T-helper 2 cell treated with Interferon-gamma antibody and Interleukin-4, amounts not matched to agents 100 ng/mL and 5 ng/mL, for 36 hours (primary cell): ENCODE measurements around the gene MFAP5. TPM values are rescaled to one million over a fixed set of nuclear protein-coding genes. Genes with fewer than 3 reads are reported as not detected.

Experiments
- intact Hi-C: fragments of 100-400 bp; cut with micrococcal nuclease; formaldehyde crosslinking; loops from one replicate; pipeline ENCODE4 v1.15.1; 2023
- total RNA-seq: library from RNA; stranded (reverse); gene quantifications from 2 replicates; pipeline ENCODE4 v1.2.3, GENCODE V29; 2022

MFAP5 gene
- total RNA-seq: not detected in 2 replicates

- intact Hi-C loops: no loop called here
These were observed at the start of gene MFAP5 for GRCh38 chr12:8662593-8662992. MFAP5 (minus strand) TSS chr12:8662826; CDS start chr12:8662104, 722 bp downstream.

- intact Hi-C loops: no loop called here
These were observed 46.7 kb upstream of the MFAP5 start for GRCh38 chr12:8709124-8709830.

GRCh38 chr12:8702159-8702558 is 39.5 kb upstream of the MFAP5 start:
- intact Hi-C loops: no loop called here

- intact Hi-C loops: no loop called here
These were observed 38.5 kb upstream of the MFAP5 start for GRCh38 chr12:8701046-8701660.

- intact Hi-C loops: loop anchor here (2.0 kb wide), 1 partner anchor 325 kb away; no protein-coding TSS in a partner anchor
These were observed 37.1 kb upstream of the MFAP5 start for GRCh38 chr12:8699714-8700113.

- intact Hi-C loops: loop anchor here (2.0 kb wide), 1 partner anchor 326 kb away; no protein-coding TSS in a partner anchor
These were observed 36.3 kb upstream of the MFAP5 start for GRCh38 chr12:8698879-8699278.

- intact Hi-C loops: loop anchor here (2.0 kb wide), 1 partner anchor 327 kb away; no protein-coding TSS in a partner anchor
These were observed 35.7 kb upstream of the MFAP5 start for GRCh38 chr12:8698132-8698851.

GRCh38 chr12:8697476-8698131 is 35.0 kb upstream of the MFAP5 start, which contains the start of gene RIMKLB:
RIMKLB (plus strand) TSS chr12:8697991; CDS start chr12:8713867, 15,876 bp downstream.
- intact Hi-C loops: loop anchor here (2.0 kb wide), 1 partner anchor 327 kb away; no protein-coding TSS in a partner anchor

- intact Hi-C loops: no loop called here
These were observed 34.5 kb upstream of the MFAP5 start for GRCh38 chr12:8697120-8697475.

- intact Hi-C loops: no loop called here
These were observed 33.9 kb upstream of the MFAP5 start for GRCh38 chr12:8696442-8697090.

- intact Hi-C loops: no loop called here
These were observed 32.5 kb upstream of the MFAP5 start for GRCh38 chr12:8695116-8695515.

- intact Hi-C loops: no loop called here
These were observed 29.9 kb upstream of the MFAP5 start for GRCh38 chr12:8692573-8692972.

GRCh38 chr12:8689681-8690080 is 27.1 kb upstream of the MFAP5 start:
- intact Hi-C loops: no loop called here

- intact Hi-C loops: no loop called here
These were observed 25.4 kb upstream of the MFAP5 start for GRCh38 chr12:8687846-8688601.

- intact Hi-C loops: no loop called here
These were observed 22.4 kb upstream of the MFAP5 start for GRCh38 chr12:8685051-8685450.

- intact Hi-C loops: no loop called here
These were observed 18.7 kb upstream of the MFAP5 start for GRCh38 chr12:8681129-8681884.

- intact Hi-C loops: no loop called here
These were observed 17.9 kb upstream of the MFAP5 start for GRCh38 chr12:8680533-8680932.

GRCh38 chr12:8678661-8679111 is 16.1 kb upstream of the MFAP5 start:
- intact Hi-C loops: no loop called here

- intact Hi-C loops: no loop called here
These were observed 14.7 kb upstream of the MFAP5 start for GRCh38 chr12:8677362-8677761.
